Measurements from ENCODE around the gene SPN.
"Not testable (repeated sequence)": the region's sequence is repeated elsewhere in the genome, so short reads cannot be mapped to it uniquely, and the experiment has no call there.

GRCh38 chr16:29614691-29615314, 48.2 kb upstream of the SPN start:
- not testable (repeated sequence) for TF ChIP-seq CTCF (conservative IDR thresholded peaks at IDR 0.05; ENCODE audit: low read depth, low read length); EZH2 (IDR thresholded peaks at IDR 0.05; ENCODE audit: borderline replicate concordance, low read depth, low read length, poor library complexity, severe bottlenecking)

Data from A673 (cell line).